Activated T-cell treated with anti-CD3 and anti-CD28 coated beads for 4 hours (primary cell): ENCODE data around the gene ECI1.
A peak's percentile ranks its signal among the peaks of the same experiment; 100 is the strongest.
"Not testable (repeated sequence)": the region's sequence is repeated elsewhere in the genome, so short reads cannot be mapped to it uniquely, and the experiment has no call there.

Source experiments
- DNase-seq: peaks from one replicate; pipeline ENCODE4 v3.0.0-alpha.2; 2020

ECI1 gene

GRCh38 chr16:2252806-2253148 lies 1.4 kb upstream of the ECI1 start:
- DNase-seq: no peak

GRCh38 chr16:2250652-2251295 lies 613 bp downstream of the ECI1 start:
- peak; percentile 20 for DNase-seq

- no peak for DNase-seq
Measured at GRCh38 chr16:2246301-2246885, 5.0 kb downstream of the ECI1 start.

GRCh38 chr16:2244926-2245795 lies 6.2 kb downstream of the ECI1 start:
- no peak for DNase-seq

GRCh38 chr16:2244301-2244700 lies 7.1 kb downstream of the ECI1 start:
- DNase-seq: no peak

- no peak for DNase-seq
Measured at GRCh38 chr16:2243781-2244180, 7.6 kb downstream of the ECI1 start.

GRCh38 chr16:2243031-2243528 lies 8.3 kb downstream of the ECI1 start:
- no peak for DNase-seq

- no peak for DNase-seq
Measured at GRCh38 chr16:2242598-2242997, 8.8 kb downstream of the ECI1 start.

- DNase-seq: not testable (repeated sequence)
Measured at GRCh38 chr16:2240331-2240730, 11.1 kb downstream of the ECI1 start.

GRCh38 chr16:2238838-2239675 lies 12.3 kb downstream of the ECI1 start:
- DNase-seq: no peak

- DNase-seq: no peak
Measured at GRCh38 chr16:2238150-2238837, 13.1 kb downstream of the ECI1 start.

GRCh38 chr16:2237493-2238149 lies 13.8 kb downstream of the ECI1 start:
- DNase-seq: no peak

GRCh38 chr16:2237102-2237482 lies 14.3 kb downstream of the ECI1 start:
- no peak for DNase-seq

GRCh38 chr16:2236337-2237101 lies 14.9 kb downstream of the ECI1 start, which contains the start of gene DNASE1L2:
TSS of gene DNASE1L2 (plus strand) at chr16:2236444. CDS start at chr16:2236817, 373 bp downstream.
- no peak for DNase-seq

GRCh38 chr16:2235695-2236336 lies 15.6 kb downstream of the ECI1 start:
- DNase-seq: no peak

GRCh38 chr16:2235234-2235651 lies 16.1 kb downstream of the ECI1 start:
- no peak for DNase-seq

GRCh38 chr16:2234813-2235170 lies 16.6 kb downstream of the ECI1 start:
- DNase-seq: no peak

- DNase-seq: no peak
Measured at GRCh38 chr16:2233872-2234812, 17.2 kb downstream of the ECI1 start.
